CD4-positive, alpha-beta T cell treated with Interferon gamma for 1 hour (primary cell): ENCODE data around the gene GAL3ST2.
"Not testable (repeated sequence)": the region's sequence is repeated elsewhere in the genome, so short reads cannot be mapped to it uniquely, and the experiment has no call there.

ENCODE experiments used
- DNase-seq: peaks from one replicate; pipeline ENCODE4 v3.0.0-alpha.2; 2020

Gene GAL3ST2

DNA sequence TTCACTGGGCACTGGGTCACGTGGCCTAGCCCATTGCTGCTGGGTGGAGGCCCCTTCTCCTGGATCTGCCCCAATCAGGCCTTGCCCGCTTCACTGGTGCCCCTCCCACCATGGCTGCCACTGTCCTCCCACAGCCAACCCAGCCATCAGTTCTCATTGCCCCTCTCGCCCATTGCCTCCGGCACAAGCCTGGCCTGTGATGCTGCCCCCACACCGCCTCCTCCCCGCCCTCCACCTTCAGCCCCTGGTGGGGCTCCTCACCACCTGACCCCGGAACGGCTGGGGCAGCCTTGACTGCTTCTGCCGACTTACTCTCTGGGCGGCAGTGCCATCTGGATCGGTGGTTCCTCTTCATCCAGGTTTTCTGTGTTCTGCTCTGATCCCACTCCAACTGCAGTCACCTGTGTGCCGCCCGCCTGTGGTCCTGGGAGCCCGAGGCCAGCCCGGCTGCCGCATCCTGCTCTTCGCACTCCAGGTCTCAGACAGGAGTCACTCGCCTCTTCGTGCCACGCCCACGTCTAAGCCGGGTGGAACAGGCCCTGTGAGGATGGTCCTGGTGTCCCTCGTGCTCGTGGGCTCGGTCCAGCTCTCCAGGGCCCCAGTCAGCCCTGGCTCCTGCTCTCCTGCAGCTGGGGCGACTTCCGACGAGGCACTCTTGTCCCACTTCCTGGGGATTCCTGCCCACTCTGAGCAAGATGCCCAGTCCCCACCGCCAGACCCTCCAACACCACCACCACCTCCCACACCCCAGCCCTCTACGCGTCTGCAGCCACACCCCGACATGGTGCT lies 28.0 kb upstream of the GAL3ST2 start:
- DNase-seq: no peak

DNA sequence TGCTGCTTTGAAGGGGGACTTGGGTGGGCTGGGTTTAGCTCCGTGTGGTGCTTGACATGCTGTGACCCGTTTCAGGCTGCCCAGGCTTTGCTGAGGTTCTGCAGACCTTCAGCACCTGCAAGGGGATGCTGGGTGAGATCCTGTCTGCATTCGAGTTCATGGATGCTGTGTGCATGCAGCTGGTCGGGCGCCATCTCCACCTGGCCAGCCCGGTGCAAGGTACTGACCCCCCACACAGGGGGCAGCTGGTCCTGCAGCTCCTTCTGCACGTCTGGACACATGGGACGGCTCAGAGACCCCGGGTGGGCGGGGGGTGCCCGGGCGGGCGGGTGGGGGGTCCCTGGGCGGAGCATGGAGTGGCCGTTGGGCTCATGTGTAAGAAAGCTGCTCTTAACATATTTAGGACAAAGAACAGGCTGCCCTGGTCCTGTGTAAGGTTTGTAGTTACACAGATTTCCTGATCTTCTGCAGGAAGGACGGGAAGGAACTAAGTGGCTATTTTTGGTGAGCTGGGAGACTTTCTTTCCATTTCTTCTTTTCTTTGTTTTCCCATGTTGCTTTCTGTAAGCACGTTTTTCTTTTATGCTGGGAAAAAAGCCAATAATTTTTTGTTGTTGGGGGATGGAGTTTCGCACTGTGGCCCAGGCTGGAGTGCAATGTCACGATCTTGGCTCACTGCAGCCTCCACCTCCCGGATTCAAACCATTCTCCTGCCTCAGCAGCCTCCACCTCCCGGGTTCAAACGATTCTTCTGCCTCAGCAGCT lies 26.4 kb upstream of the GAL3ST2 start:
- no peak for DNase-seq

DNA sequence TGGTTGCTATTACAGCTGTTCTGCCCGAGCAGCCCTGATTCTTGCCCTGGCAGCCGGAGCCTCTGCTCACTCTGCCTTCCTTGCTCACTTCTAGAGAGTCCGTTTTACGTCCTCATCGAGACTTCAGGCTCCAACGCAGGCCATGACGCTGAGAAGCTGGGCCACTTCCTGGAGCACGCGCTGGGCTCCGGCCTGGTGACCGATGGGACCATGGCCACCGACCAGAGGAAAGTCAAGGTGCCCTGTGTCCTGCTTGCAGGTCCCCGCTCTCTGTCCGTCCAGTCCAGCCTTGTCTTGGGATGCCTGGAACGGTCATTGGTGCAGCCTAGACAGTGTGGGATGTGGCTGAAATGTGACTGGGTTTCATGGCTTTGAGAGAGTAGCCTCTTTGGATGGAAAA lies 25.5 kb upstream of the GAL3ST2 start:
- no peak for DNase-seq

DNA sequence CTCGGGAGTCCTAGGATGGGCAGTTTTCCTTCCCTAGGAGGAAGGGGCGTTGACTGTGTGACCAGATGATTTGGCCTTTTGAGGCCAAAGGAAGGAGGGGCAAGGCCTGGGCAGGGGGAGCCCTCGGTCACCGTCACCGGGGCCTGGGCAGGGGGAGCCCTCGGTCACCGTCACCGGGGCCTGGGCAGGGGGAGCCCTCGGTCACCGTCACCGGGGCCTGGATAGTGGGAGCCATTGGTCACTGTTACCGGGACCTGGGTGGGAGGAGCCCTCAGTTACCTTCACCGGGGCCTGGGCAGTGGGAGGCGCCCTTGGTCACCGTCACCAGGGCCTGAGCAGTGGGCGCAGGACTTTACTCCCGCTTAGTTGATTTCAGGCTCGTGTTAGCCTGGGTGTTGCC lies 24.8 kb upstream of the GAL3ST2 start:
- DNase-seq: no peak

DNA sequence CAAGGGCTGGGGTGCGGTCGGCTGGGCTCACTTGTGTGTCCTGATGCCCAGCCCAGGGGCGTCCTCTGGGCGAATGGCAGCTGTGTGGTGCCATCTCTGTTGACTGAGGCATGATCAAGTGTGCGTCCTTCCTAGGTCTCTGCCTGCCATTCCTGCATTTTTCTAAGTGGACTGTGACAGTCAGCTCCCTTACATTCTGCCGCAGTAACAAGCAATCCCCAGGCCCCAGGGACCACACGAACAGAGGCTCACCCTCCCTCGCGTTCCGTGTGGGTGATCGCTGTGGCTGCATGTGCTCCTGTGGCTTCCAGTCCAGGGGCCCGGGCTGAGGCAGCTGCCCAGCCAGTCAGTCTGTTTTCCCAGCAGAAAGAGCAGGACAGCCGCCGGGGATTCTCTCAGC lies 24.4 kb upstream of the GAL3ST2 start:
- no peak for DNase-seq

DNA sequence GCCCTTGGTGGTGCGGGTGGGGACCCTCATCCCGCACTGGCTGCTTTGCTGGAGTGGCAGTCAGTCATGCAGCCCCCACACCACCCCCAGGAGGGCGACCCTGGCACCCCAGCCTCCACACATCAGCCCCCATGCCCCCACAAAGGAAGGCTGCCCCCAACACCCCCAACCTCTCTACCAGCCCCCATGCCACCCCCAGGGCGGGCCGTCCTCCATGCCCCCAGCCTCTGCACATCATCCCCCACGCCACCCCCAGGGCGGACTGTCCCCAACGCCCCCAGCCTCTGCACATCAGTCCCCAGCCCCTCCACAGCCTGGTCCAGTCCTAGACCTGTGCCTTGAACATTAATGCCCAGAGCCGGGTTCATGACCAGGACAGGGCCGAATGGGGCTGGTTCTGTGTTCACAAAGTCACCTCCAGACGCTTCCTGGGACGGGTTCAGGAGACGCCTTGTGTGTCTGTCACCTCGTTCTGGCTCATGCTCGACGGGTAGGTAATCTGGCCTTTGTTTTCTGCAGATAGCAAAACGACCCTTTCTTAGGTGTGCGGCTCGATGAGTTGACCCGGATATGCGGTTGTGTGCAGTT lies 23.8 kb upstream of the GAL3ST2 start:
- no peak for DNase-seq

DNA sequence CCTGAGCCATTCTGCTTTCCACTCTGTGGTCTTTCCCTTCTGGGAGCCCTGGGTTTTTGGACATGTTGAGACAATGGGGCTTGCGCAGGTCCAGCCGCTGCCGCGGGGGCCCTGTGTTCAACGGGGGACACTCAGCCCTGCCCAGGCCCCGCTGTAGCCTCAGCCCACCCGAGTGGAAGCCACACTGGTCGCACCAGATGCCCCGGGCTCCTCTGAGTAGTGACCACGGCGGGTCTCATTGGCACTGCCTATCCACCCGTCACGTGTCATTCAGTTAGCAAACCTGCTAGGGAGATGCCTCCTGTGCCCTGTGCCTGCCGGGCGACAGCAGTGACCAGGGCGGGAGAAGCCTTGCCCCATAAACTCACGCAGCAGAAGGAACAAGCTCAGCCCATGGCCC lies 23.1 kb upstream of the GAL3ST2 start:
- no peak for DNase-seq

DNA sequence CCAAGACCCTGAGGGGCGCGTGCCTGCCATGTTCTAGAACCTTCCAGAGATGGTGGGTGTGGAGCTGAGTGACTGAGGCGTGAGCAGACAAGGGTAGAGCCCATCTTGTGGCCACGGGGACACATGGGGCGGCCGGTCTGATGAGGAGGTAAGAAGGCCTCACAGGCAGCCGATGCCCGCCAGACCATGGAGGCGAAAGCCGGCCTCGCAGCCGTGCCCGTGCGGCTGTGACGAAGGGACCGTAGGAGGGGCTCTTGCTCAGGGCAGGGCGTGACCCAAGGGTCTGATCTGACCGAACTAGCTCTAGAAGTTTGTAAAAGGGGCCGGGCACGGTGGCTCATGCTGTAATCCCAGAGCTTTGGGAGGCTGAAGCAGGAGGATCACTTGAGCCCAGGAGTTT lies 22.6 kb upstream of the GAL3ST2 start:
- no peak for DNase-seq

DNA sequence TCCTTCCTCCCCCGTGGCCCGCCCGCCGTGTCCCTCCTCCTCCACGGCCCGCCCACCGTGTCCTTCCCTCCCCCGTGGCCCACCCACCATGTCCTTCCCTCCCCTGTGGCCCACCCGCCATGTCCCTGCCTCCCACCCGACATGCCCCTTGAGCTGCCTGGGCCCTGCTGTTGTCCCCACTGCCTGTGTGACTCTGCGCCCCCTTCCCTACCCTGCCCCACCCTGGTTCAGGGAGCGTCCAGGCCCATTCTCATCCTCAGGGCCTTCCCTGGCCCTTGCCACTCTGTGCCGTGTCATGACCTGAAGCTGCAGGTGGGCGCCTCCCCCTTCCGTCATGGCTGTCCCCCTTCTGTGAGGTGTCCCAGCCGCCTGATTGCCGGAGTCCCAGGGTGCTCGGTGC lies 21.5 kb upstream of the GAL3ST2 start:
- no peak for DNase-seq

DNA sequence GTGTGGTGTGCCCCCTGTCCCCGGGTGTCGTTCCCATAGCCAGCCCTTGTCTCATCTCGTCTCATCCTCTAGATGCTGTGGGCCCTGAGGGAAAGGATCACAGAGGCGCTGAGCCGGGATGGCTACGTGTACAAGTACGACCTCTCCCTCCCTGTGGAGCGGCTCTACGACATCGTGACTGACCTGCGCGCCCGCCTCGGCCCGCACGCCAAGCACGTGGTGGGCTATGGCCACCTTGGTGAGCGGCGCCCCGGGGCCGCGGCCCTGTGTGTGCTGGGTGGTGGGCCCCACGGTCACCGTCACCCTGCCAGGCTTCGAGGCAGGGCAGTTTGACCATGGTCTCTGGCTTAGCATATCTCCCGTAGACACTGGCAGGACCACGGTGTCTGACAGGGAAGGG lies 20.8 kb upstream of the GAL3ST2 start:
- DNase-seq: no peak

DNA sequence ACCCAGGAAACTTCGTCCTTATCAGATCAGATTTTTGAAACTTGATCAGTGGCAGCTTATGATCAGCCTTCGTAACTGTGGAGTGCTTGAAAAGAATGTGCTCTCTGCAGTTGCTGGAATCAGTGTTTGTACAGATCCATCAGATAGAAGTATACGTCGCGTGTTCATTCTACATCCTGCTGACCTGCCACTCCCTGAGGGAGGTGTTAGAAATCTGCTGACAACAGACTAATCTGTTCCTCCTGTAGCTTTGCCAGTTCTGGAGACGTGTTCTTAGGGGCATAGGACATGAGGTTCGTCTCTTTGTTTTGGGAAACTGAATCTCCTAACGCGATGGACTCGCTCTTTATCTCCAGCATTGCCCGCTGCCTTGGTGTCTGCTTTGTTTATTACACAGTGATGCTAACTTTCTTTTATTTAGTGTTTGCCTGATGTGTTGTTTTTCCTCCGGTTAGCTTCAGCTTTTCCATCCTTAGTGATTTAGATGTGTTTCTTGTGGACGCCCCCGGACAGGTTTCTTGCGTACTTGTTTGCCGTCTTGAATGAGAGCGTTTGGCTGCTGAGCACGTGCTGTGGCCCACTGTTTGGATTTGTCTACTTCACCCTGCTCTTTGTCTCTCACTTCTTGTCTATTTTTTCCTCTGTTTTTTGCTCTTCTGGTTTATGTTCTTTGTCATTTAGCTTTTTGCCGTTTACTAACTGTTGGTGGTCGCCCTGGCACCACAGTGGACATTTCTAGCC lies 17.4 kb upstream of the GAL3ST2 start:
- DNase-seq: no peak

DNA sequence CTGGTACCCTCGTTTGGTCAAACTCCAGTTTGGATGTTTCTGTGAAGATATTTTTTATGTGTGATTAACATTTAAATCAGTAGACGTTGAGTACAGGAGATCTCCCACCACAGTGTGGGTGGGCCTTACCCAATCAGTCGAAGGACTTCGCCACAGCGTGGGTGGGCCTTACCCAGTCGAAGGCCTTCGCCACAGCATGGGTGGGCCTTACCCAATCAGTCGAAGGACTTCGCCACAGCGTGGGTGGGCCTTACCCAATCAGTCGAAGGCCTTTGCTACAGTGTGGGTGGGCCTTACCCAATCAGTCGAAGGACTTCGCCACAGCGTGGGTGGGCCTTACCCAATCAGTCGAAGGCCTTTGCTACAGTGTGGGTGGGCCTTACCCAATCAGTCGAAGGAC lies 16.7 kb upstream of the GAL3ST2 start:
- not testable (repeated sequence) for DNase-seq

DNA sequence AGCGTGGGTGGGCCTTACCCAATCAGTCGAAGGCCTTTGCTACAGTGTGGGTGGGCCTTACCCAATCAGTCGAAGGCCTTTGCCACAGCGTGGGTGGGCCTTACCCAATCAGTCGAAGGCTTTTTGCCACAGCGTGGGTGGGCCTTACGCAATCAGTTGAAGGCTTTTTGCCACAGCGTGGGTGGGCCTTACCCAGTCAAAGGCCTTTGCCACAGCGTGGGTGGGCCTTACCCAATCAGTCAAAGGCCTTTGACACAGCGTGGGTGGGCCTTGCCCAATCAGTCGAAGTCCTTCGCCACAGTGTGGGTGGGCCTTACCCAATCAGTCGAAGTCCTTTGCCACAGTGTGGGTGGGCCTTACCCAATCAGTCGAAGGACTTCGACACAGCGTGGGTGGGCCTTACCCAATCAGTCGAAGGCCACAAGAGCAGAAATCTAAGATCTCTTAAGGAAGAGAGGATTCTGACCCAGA lies 16.3 kb upstream of the GAL3ST2 start:
- no peak for DNase-seq

DNA sequence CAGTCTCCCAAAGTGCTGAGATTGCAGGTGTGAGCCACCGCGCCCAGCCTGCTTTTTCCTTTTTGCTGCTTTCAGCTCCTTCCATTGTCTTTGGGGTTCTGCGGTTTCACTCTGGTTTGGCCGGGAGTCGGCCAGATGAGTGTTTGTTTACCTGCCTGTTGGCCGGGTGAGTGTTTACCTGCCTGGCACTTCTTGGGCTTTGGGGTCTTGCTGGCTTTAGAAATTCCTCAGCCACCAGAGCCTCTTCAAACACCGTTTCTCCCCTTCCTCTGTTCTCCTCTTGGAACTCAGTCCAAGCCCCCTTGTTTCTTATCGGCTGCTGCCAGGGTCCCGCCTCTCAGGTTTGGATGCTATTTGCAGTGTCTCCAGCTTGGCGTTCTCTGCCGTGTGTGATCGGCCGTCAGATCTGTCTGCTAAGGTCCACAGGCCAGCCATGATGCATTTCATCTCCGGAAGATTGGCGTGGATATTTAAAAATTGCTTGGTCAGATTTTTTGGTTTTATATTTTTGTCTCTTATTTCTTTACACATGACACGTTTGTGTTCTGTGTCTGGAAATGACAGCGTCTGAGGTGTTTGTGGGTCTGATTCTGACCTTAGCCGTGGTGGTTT lies 14.2 kb upstream of the GAL3ST2 start:
- DNase-seq: no peak

DNA sequence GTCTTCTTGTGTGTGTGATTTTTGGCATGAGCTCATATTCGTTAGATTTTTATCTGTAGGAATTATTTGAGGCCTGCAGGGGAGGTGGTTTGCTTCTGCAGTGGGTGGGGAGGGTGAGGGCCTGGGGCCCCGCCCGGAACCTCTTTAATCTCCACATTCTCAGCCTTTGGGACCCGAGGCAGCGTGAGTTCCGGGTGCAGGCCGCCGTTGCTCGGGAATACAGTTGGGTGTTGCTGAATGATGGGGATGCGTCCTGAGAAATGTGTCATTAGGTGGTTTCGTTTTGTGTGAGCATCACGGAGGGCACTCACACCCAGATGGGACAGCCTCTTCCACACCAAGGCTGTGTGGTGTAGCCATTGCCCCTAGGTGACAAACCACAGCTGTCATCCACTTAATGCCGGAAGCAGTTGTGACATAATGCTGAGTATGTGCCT lies 13.7 kb upstream of the GAL3ST2 start:
- DNase-seq: peak; percentile 72

DNA sequence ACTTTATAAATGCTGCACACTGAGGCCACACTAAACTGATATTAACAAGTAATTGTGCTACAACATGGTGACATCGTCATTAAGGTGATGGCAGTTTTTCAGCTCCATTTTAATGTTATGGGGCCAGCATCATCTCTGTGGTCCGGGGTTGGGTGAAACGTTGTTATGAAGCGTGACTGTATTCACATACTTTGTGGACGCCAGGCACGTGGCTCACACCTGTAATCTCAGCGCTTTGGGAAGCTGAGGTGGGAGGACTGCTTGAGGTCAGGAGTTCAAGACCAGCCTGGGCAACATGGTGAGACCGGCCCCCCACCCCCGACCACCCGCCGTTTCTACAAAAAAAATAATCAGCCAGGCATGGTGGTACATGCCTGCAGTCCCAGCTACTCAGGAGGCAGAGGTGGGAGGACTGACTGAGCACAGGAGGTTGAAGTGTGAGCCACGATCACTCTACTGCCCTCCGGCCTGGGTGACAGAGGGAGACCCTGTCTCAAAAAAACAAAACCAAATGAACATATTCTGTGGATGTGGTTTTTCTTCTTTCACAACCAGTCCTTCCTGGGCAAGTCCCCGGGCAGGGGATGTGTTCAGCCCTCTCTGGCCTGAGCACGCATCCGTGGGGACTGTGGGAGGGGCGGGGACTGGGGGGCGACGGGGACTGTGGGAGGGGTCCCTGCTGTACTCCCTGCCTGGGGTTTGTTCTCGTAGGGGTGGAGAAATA lies 12.9 kb upstream of the GAL3ST2 start:
- no peak for DNase-seq

DNA sequence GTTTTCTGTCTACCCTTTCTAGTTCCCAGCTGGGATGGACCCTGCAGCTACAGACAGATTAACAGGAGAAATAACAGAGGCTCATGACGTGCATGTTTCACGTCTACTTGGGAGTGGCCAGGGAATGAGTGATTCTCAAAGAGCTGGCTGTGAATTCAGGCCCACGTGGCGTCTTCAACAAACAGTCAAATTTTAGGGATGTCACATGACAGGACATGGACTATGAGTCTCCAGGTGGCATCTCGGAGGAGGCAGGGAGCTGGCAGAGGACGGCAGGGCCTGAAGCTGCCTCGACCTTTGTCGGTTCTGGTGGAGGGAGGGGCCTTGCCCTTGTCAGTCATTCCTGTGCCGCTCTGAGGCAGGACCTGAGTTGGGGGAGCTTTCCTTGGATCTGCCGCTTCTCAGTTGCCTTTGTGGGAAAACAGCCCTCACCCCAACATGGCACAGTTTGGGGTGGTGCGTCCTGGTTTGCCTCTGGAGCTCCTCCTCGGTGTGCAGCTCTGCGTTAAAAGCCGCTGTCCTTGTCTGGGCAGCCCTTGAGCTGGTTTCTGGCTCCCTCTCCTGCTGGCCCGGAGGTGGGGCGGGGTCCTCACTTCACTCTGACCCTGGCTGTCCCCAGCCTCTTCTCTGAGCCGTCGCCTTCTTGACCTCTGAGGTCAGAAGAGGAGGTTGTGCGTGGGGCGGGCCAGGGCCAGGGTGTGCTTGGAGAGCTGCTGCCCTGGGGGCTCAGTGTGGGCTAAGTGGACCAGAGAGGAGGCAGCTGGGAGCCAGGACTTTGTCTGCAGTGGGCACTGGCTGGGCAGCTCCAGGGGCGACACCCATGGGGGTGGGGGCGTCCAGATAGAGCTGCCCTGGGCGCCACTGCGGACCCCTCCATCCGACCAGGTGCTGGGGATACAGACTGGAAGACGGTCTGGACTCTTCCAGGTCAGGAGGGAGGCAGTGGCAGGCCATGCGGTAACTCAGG lies 12.1 kb upstream of the GAL3ST2 start:
- no peak for DNase-seq

DNA sequence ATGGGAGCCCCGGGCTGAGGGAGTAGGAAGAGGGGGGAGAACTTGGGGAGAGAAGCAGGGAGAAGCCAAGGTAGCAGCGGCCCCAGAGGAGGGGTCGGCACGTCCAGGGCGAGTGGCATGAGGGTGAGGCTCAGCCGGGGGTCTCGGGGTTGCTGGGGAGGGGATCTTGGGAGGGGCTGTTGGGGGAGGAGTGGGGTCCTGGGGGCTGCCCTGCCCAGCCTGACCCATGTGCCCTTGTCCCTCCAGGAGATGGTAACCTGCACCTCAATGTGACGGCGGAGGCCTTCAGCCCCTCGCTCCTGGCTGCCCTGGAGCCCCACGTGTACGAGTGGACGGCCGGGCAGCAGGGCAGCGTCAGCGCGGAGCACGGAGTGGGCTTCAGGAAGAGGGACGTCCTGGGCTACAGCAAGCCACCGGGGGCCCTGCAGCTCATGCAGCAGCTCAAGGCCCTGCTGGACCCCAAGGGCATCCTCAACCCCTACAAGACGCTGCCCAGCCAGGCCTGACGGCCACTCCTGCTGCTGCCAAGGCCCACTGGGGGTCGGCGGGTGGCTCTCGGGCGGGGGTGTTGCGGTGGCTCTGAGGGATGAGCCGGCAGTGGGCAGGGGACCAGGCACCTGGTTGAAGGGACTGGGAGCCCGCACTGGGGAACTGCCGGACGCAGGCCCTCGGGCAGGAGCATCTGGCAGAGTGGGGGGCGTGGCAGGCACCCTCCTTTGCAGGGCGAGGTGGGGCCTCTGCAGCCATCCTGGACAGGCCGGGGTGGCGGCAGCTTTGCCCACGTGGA lies 9.0 kb upstream of the GAL3ST2 start:
- DNase-seq: no peak

DNA sequence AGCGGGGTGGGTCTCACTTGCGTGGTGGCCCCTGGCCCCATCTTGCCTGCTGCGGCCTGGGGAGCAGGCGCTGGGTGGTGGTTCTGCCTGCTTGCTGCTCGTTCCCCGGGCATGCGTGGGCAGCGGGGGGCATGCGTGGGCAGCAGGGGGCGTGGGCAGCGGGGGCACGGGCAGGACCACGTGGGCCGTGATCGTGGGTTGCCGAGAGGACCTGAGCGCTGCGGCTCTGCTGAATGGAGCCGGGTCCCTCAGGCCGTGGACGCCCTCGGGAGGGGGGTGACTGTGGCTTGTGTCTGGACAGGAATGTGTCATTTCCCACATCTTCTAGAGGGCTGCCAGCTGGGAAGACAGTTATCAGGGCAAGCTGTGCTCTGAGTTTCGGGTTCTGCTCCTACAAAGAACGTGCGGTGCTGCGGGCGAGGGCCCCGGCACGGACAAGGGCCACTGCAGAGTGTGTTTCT lies 8.3 kb upstream of the GAL3ST2 start:
- no peak for DNase-seq

DNA sequence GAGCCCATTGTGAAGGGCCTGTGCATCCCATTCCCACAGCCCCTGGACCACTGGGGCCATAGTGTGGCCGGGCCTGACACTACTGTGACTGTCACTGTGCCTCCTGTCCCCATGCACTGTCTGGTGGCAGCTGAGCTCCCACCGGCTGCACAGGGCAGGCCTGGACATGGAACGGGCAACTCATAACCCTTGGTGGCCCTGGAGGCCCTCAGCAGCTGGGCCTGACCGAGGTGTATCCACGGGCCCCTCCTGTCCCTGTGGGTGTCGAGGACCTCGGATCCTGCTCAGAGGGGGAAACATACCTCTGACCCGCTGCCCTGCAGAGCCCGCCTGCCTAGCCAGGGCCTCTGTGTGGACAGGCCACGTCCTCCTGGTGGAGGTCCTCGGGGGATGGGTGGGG lies 7.8 kb upstream of the GAL3ST2 start:
- DNase-seq: no peak
